ENCODE results near the gene PPP1R9B. TPM values are rescaled to one million over a fixed set of nuclear protein-coding genes. Genes with fewer than 3 reads are reported as not detected.
A peak's percentile ranks its signal among the peaks of the same experiment; 100 is the strongest.

PPP1R9B gene
- total RNA-seq, 1 donor from 2014 or later, result 51.5 TPM

DNA sequence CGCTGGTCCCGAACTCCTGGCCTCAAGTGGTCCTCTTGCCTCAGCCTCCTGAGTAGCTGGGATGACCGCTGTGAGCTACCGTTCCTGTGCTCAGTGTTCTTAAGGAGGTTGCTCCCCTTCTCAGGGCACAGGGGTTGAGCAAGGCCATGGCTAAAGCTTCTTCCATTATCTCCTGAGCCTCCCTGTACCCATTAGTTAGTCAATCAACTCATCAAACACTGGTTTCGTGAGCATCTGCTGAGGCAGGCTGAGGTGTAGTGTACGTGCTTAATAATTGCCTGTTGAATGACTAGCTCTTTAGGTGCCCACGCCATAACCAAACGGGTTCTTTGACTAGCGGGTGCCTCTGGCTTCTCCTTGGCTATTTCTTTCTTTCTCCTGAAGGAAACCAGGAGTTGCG, 27.0 kb upstream of the PPP1R9B start:
- TF ChIP-seq, protein P1, sequence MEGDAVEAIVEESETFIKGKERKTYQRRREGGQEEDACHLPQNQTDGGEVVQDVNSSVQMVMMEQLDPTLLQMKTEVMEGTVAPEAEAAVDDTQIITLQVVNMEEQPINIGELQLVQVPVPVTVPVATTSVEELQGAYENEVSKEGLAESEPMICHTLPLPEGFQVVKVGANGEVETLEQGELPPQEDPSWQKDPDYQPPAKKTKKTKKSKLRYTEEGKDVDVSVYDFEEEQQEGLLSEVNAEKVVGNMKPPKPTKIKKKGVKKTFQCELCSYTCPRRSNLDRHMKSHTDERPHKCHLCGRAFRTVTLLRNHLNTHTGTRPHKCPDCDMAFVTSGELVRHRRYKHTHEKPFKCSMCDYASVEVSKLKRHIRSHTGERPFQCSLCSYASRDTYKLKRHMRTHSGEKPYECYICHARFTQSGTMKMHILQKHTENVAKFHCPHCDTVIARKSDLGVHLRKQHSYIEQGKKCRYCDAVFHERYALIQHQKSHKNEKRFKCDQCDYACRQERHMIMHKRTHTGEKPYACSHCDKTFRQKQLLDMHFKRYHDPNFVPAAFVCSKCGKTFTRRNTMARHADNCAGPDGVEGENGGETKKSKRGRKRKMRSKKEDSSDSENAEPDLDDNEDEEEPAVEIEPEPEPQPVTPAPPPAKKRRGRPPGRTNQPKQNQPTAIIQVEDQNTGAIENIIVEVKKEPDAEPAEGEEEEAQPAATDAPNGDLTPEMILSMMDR (conservative IDR thresholded peaks at IDR 0.05), result no peak
- Mint-ChIP-seq H3K27ac (no peak overlapping the region), H3K36me3 (no peaks in the 10 kb centered on the region), H3K4me3 (no peak overlapping the region), H3K27me3 (peaks cover 9% of the 10 kb centered on the region), H3K4me1 (ENCODE audit: unreplicated experiment) (peaks cover 45% of the 10 kb centered on the region), H3K9me3 (no peaks in the 10 kb centered on the region)
- no peak for DNase-seq (ENCODE audit: extremely low spot score, unreplicated experiment)

DNA sequence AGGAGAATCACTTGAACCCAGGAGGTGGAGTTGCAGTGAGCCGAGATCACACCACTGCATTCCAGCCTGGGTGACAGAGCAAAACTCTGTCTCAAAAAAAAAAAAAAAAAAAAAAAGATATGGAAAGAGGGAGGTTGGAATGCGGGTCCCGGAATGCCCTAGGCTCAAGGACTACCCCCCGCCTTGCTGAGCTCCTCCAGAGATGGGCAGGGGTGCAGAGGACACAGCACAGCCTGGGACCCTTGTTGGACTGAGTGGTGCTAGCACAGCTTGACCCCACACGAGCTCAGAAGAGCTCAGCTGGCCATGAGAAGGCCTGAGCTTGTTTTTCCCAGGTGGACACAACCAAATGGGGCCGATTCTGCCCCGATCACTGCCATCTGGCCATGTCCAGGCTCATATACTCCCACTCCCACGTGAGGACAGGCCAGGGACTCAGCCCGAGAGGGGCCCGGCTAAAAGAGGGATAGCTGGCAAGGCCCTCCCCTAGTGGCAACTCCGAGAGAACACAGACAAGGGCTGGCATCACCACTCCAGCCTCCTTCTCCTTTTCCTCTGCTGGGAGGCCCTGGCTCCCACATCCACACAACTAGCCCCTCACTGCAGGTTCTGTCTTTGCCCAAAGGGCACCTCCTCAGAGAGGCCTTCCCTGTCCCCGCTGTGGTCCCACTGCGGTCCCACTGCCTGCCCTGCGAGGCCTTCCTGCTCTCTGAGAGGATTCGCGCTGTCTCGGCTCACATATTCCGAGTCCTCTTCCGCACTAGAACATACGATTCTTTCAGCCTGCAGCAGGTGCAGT, 26.3 kb upstream of the PPP1R9B start:
- Mint-ChIP-seq H3K27ac (peak overlapping the region; percentile 77), H3K27me3 (peaks cover 7% of the 10 kb centered on the region), H3K4me1 (ENCODE audit: unreplicated experiment) (peaks cover 42% of the 10 kb centered on the region), H3K36me3 (no peaks in the 10 kb centered on the region), H3K4me3 (no peak overlapping the region), H3K9me3 (no peaks in the 10 kb centered on the region)
- TF ChIP-seq, protein P1 (conservative IDR thresholded peaks at IDR 0.05), result peak; percentile 27
- no peak for DNase-seq (ENCODE audit: extremely low spot score, unreplicated experiment)

DNA sequence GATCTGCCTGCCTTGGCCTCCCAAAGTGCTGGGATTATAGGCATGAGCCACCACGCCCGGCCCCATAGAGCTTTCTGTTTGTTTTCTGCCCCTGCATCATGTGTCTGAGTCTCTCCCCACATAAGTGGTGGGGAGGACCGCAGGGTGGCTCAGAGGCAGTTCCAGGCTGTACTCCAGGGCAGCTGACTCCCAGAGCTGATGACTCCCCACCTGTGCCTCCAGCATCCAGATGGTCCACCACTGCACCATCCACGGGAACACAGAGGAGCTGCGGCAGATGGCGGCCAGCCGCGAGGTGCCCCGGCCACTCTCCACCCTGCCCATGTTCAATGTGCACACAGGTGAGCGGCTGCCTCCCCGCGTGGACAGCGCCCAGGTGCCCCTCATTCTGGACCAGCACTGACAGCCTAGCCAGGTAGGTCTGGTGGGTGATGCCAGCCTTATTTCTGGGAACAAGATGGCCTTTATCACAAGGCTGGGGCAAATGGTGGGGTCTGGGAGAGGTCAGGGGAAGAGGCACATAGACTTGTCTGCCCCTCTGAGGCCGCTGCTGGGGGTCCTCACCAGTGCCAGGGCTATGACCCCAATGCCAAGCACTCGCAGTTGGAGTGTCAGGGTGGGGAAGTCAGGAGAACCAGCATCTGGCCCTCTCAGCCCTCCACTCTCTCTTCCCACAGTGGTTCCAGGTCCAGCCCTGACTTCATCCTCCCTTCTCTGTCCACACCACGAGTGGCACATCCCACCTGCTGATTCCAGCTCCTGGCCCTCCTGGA, 24.7 kb upstream of the PPP1R9B start:
- TF ChIP-seq, protein P1 (conservative IDR thresholded peaks at IDR 0.05), result no peak
- Mint-ChIP-seq H3K36me3 (no peaks in the 10 kb centered on the region), H3K27me3 (peaks cover 5% of the 10 kb centered on the region), H3K27ac (no peak overlapping the region), H3K4me3 (no peak overlapping the region), H3K4me1 (ENCODE audit: unreplicated experiment) (peaks cover 31% of the 10 kb centered on the region), H3K9me3 (no peaks in the 10 kb centered on the region)
- no peak for DNase-seq (ENCODE audit: extremely low spot score, unreplicated experiment)

DNA sequence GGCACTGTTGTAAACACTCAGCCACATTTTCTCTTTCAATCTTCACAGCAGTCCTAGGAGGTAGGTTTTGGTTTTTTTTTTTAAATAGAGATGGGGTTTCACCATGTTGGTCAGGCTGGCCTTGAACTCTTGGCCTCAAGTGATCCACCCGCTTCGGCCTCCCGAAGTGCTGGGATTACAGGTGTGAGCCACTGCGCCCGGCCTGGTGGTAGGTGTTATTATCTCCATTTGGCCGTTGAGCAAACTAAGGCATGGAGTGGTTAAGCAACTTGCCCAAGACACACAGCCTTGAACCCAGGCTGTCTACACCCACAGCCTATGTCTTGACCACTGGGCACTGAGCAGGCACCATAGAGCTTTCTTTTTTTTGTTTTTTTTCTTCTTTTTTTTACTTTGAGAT, 24.0 kb upstream of the PPP1R9B start:
- TF ChIP-seq, protein P1 (conservative IDR thresholded peaks at IDR 0.05), result no peak
- peaks cover 6% of the 10 kb centered on the region for H3K27me3 Mint-ChIP-seq
- no peak overlapping the region for H3K27ac Mint-ChIP-seq
- no peaks in the 10 kb centered on the region for H3K9me3 Mint-ChIP-seq
- peaks cover 30% of the 10 kb centered on the region for H3K4me1 Mint-ChIP-seq (ENCODE audit: unreplicated experiment)
- H3K4me3 Mint-ChIP-seq, result no peak overlapping the region
- DNase-seq (ENCODE audit: extremely low spot score, unreplicated experiment), result no peak
- no peaks in the 10 kb centered on the region for H3K36me3 Mint-ChIP-seq

DNA sequence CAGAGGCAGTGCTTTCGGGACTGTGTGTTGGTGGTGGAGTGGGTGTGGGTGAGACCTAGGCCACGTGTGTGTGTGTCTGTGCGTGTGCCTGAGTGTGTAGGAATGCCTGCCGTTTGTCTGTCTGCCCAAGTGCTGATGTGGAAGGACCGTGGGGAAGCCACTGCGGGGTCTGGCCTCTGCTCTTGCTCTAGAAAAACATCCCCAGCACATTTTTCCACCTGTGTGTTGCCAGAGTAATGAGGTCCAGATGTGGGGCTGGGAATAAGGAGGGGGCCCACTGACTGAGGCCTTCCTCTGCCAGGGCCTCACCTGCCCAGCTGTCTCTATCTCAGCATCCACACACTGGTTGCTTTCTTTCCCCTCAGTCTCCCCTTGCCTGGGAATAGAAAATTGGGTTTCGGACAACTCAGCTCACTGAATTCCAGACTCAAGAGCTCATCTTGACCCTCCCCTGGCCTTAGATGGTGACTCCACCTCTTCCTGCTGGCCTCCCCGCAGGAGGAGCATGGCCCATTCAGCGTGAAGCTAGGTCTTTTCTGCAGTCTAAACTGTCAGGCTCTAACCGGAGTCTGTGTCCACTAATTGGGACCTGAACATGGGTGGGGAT, 23.0 kb upstream of the PPP1R9B start:
- Mint-ChIP-seq H3K4me3 (peak overlapping the region; percentile 45), H3K9me3 (no peaks in the 10 kb centered on the region), H3K4me1 (ENCODE audit: unreplicated experiment) (peaks cover 29% of the 10 kb centered on the region), H3K36me3 (no peaks in the 10 kb centered on the region), H3K27me3 (peaks cover 7% of the 10 kb centered on the region), H3K27ac (peak overlapping the region; percentile 77)
- no peak for DNase-seq (ENCODE audit: extremely low spot score, unreplicated experiment)
- TF ChIP-seq, protein P1 (conservative IDR thresholded peaks at IDR 0.05), result no peak

Measured in type B pancreatic cell (in vitro differentiated cells).